Caco-2 (cell line): ENCODE data around the gene PRDM10. TPM values are rescaled to one million over a fixed set of nuclear protein-coding genes. Genes with fewer than 3 reads are reported as not detected.

Experiments used
- BruUV-seq: library from RNA; stranded (reverse); fragments of 400-500 nt; replicated peaks from 2 replicates; lab custom pipeline; 2021; lab: Mats Ljungman, UMichigan
- CTCF ChIA-PET: fragments of 300-600 bp; sonication (Branson Sonifier 250); formaldehyde crosslinking; loops from one replicate; lab custom pipeline; 2022; ENCODE audit warnings: antibody characterized with exemption; lab: Charles Lee
- POLR2A ChIA-PET: fragments of 300-600 bp; sonication (Branson Sonifier 250); formaldehyde crosslinking; loops from one replicate; lab custom pipeline; 2022; ENCODE audit warnings: antibody characterized with exemption; lab: Charles Lee
- DNase-seq, 2 experiments: peaks; one replicate each; pipeline versions ENCODE4 v3.0.0 to v3.0.0-alpha.2; 2020 to 2022
- H3K27me3 ChIP-seq: replicated peaks from 2 replicates; pipeline ENCODE4 v1.6.0; 2011; ENCODE audit warnings: low read length; ENCODE audit not compliant: control insufficient read depth, insufficient read depth
- H3K36me3 ChIP-seq: 2 replicates; pipeline ENCODE4 v1.5.1; 2011; ENCODE audit warnings: low read length; ENCODE audit not compliant: control insufficient read depth, insufficient read depth
- H3K4me1 ChIP-seq: fragments of 250-450 bp; sonication (Bioruptor Pico); 2 replicates; pipeline ENCODE4 v1.5.1; 2020; ENCODE audit warnings: mild to moderate bottlenecking
- H3K4me3 ChIP-seq: 2 replicates; pipeline ENCODE4 v1.5.1; 2011; ENCODE audit warnings: low read depth, mild to moderate bottlenecking, control low read depth, low read length
- H3K9me3 ChIP-seq: fragments of 250-450 bp; sonication (Bioruptor Pico); 2 replicates; pipeline ENCODE4 v1.5.1; 2020; ENCODE audit warnings: mild to moderate bottlenecking, moderate library complexity
- H3K27ac Mint-ChIP-seq: one replicate; pipeline ENCODE4 v1.8.0; 2022; ENCODE audit warnings: mixed read lengths; ENCODE audit not compliant: unreplicated experiment
- H3K27me3 Mint-ChIP-seq: one replicate; pipeline ENCODE4 v1.8.0; 2022; ENCODE audit warnings: mixed read lengths; ENCODE audit not compliant: insufficient read depth, unreplicated experiment
- H3K36me3 Mint-ChIP-seq: one replicate; pipeline ENCODE4 v1.8.0; 2022; ENCODE audit warnings: mild to moderate bottlenecking, mixed read lengths; ENCODE audit not compliant: insufficient read depth, unreplicated experiment
- H3K4me1 Mint-ChIP-seq: one replicate; pipeline ENCODE4 v1.8.0; 2022; ENCODE audit warnings: low read depth, mixed read lengths; ENCODE audit not compliant: unreplicated experiment
- H3K4me3 Mint-ChIP-seq: one replicate; pipeline ENCODE4 v1.8.0; 2022; ENCODE audit warnings: mild to moderate bottlenecking, moderate library complexity, mixed read lengths; ENCODE audit not compliant: unreplicated experiment
- H3K9me3 Mint-ChIP-seq: one replicate; pipeline ENCODE4 v1.8.0; 2022; ENCODE audit warnings: mixed read lengths; ENCODE audit not compliant: unreplicated experiment
- CTCF ChIP-seq, 2 experiments: fragments of 200-600 bp in 1 of 2; IDR thresholded peaks; 1 replicate in 1 of 2; 2 replicates in 1 of 2; pipeline versions ENCODE4 v1.5.1 to v1.8.0; 2011 to 2022; ENCODE audit warnings: antibody characterized with exemption in 1 of 2, control low read depth in 1 of 2, inconsistent platforms in 1 of 2, low read depth in 1 of 2, low read length in 1 of 2, mild to moderate bottlenecking in 1 of 2, moderate library complexity in 1 of 2; ENCODE audit not compliant: insufficient read depth in 1 of 2, severe bottlenecking in 1 of 2, unreplicated experiment in 1 of 2
- intact Hi-C: fragments of 100-400 bp; cut with micrococcal nuclease; formaldehyde crosslinking; loops from one replicate; pipeline ENCODE4 v1.10.0; 2022; ENCODE audit not compliant: unreplicated experiment
- total RNA-seq: library from RNA; stranded (reverse); gene quantifications from 2 replicates; pipeline ENCODE4 v1.2.3, GENCODE V29; 2022

Gene PRDM10
- total RNA-seq, 1 experiment from 2014 or later: 11.8 TPM

DNA sequence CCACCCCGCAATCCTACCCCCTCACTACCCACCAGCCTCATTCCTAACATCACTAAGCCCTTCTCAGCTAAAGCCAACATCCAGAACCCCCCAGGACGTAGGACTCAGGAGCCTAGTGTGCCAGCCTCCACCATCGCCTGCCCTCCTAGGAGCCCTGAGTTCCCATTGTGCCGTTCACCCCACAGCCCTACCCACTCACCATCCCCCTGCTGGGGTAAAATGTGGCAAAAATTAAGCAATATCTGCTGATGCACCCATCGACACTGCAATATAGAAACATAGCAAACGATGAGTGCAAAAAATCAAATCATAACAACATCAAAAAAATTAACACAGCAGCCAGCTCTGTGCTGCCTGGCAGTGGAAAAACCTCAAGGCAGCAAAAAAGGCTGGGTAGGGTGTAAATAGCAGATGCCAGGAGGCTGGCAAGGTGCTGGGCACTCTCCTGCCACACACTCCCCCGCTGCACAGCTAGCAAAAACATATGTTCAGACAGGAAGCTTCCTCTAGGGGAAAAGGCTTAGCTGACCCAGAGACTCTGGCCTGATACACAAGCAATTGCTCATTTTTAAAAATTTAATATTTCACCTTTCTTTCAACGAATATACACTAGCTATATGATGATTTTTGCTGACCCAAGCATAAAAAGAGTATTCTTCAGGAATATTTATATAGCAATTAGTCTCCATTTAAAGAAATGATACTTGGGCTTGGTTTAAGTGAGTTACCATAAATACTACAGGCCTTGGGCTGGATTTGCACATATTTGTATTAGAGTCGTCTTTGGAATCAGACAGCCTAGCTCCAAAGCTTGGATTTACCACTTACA is 33.8 kb downstream of the PRDM10 start:
- Histone ChIP-seq H3K36me3 (no peaks in the 10 kb centered on the region), H3K4me3 (no peak overlapping the region), H3K4me1 (peaks cover 15% of the 10 kb centered on the region), H3K27me3 (no peaks in the 10 kb centered on the region), H3K9me3 (no peaks in the 10 kb centered on the region)
- ChIA-PET POLR2A (interaction anchor here (0.6 kb wide), 1 partner anchor 34 kb away, joined by 10 read pairs; the partner anchor contains the start of gene PRDM10), CTCF (interaction anchor here (0.6 to 1.6 kb wide), 3 partner anchors 34 to 163 kb away, joined by 4 to 10 read pairs (median 6); partner anchors contain the start of gene PRDM10)
- DNase-seq: no peak
- Mint-ChIP-seq H3K36me3 (no peaks in the 10 kb centered on the region), H3K9me3 (no peaks in the 10 kb centered on the region), H3K4me3 (no peak overlapping the region), H3K27me3 (no peaks in the 10 kb centered on the region), H3K27ac (no peak overlapping the region), H3K4me1 (peaks cover 26% of the 10 kb centered on the region)
- TF ChIP-seq CTCF (IDR thresholded peaks at IDR 0.05; ENCODE audit: insufficient read depth in 1 of 2, low read depth in 1 of 2, low read length in 1 of 2, severe bottlenecking in 1 of 2, unreplicated experiment in 1 of 2): no peak
- BruUV-seq: no TSS peak
- intact Hi-C loops: no loop called here

- peaks cover 7% of the 10 kb centered on the region for H3K4me1 ChIP-seq
- no peaks in the 10 kb centered on the region for H3K36me3 ChIP-seq
- ChIA-PET POLR2A (no interaction called here), CTCF (interaction anchor here (1.6 kb wide), 1 partner anchor 164 kb away, joined by 6 read pairs; no protein-coding TSS in a partner anchor)
- Mint-ChIP-seq H3K4me1 (peaks cover 20% of the 10 kb centered on the region), H3K36me3 (no peaks in the 10 kb centered on the region), H3K9me3 (no peaks in the 10 kb centered on the region), H3K4me3 (no peak overlapping the region), H3K27ac (no peak overlapping the region), H3K27me3 (no peaks in the 10 kb centered on the region)
- H3K9me3 ChIP-seq: no peaks in the 10 kb centered on the region
- no peak overlapping the region for H3K4me3 ChIP-seq
- no peak for TF ChIP-seq CTCF (IDR thresholded peaks at IDR 0.05; ENCODE audit: insufficient read depth in 1 of 2, low read depth in 1 of 2, low read length in 1 of 2, severe bottlenecking in 1 of 2, unreplicated experiment in 1 of 2)
- BruUV-seq: no TSS peak
- no peak for DNase-seq
- intact Hi-C loops: no loop called here
- H3K27me3 ChIP-seq: no peaks in the 10 kb centered on the region
Measured at GRCh38 chr11:129967996-129968395, 34.6 kb downstream of the PRDM10 start.

GRCh38 chr11:129965248-129965647 is 37.4 kb downstream of the PRDM10 start:
- Mint-ChIP-seq H3K9me3 (no peaks in the 10 kb centered on the region), H3K36me3 (no peaks in the 10 kb centered on the region), H3K4me1 (peaks cover 22% of the 10 kb centered on the region), H3K27me3 (no peaks in the 10 kb centered on the region), H3K27ac (no peak overlapping the region), H3K4me3 (no peak overlapping the region)
- no peaks in the 10 kb centered on the region for H3K9me3 ChIP-seq
- TF ChIP-seq CTCF (IDR thresholded peaks at IDR 0.05; ENCODE audit: insufficient read depth in 1 of 2, low read depth in 1 of 2, low read length in 1 of 2, severe bottlenecking in 1 of 2, unreplicated experiment in 1 of 2): no peak
- H3K4me3 ChIP-seq: no peak overlapping the region
- CTCF ChIA-PET: no interaction called here
- no peaks in the 10 kb centered on the region for H3K36me3 ChIP-seq
- H3K4me1 ChIP-seq: peaks cover 6% of the 10 kb centered on the region
- no peaks in the 10 kb centered on the region for H3K27me3 ChIP-seq
- POLR2A ChIA-PET: no interaction called here
- no TSS peak for BruUV-seq
- no peak for DNase-seq
- intact Hi-C loops: no loop called here
